Skin epidermis (tissue), 12 donors: ENCODE measurements around the gene PAPPA.

ENCODE experiments used
- H3K27ac ChIP-seq, 21 experiments: fragments of 200-600 bp; sonication (generic) in 11 of 21; one replicate each; pipeline ENCODE4 v1.5.0; 2020; ENCODE audit warnings: mild to moderate bottlenecking in 3 of 21, inconsistent platforms in 2 of 21, moderate library complexity in 2 of 21
- H3K4me3 ChIP-seq, 7 experiments: fragments of 200-600 bp; sonication (generic) in 2 of 7; one replicate each; pipeline ENCODE4 v1.5.0; 2020; ENCODE audit warnings: inconsistent platforms in 2 of 7, mild to moderate bottlenecking in 2 of 7, moderate library complexity in 1 of 7

Gene PAPPA

DNA sequence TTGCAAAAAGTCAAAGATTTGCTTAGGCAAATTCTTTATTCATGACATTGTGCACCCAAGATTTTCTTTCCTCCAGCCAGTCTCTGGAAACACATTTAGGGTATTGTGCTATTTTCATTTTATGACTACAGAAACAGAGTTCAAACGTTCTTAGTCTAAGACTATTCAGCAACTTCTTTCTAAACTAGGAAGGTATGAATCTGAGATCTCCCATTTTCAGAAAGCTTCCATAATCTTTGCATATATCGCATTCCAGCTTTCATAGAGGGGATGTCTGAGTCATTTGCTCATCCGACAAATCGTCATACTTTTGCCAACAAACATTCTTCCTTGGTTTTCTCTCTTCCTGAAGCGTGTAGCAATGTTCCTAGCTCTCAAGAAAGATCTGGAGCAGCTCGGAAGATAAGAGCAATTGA lies 1.6 kb upstream of the PAPPA start:
- Histone ChIP-seq H3K27ac (peak overlapping the region in 3 of 21 experiments; percentile 27 to 89 (median 35)), H3K4me3 (no peak overlapping the region)

GRCh38 chr9:116152390-116152789 lies 1.2 kb upstream of the PAPPA start:
- Histone ChIP-seq H3K27ac (peak overlapping the region in 11 of 21 experiments; percentile 9 to 93 (median 40)), H3K4me3 (no peak overlapping the region)

- peak overlapping the region in 5 of 7 experiments; percentile 22 to 53 (median 37) for H3K4me3 ChIP-seq
- peak overlapping the region in 17 of 21 experiments; percentile 11 to 93 (median 78) for H3K27ac ChIP-seq
Observed at GRCh38 chr9:116152941-116153764, 438 bp upstream of the PAPPA start.

DNA sequence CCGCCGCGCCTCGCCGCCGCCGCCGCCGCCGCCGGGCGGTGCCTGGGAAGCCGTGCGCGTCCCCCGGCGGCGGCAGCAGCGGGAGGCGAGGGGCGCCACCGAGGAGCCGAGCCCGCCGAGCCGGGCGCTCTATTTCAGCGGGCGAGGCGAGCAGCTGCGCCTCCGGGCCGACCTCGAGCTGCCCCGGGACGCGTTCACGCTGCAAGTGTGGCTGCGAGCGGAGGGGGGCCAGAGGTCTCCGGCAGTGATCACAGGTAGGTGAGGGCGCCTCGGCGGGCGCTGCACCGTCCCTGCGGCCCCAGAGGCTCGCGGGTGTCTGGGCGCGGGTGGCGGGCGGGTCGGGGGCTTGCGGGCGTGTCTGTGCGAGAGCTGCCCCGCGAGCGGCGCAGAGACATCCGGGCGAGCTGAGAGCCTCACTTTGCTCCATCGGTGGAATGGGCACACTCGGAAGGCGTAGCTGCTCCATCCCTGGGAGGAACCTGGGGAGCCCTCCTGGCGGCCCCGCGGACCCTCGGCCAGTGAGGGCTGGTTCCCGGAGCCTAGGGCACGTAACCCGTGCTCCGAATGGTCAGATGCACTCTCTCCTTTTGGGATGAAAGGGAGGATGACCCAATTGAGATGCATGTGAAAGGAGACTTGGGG lies 864 bp downstream of the PAPPA start:
- peak overlapping the region; percentile 32 to 53 (median 44) for H3K4me3 ChIP-seq
- peak overlapping the region in 20 of 21 experiments; percentile 53 to 93 (median 81) for H3K27ac ChIP-seq

DNA sequence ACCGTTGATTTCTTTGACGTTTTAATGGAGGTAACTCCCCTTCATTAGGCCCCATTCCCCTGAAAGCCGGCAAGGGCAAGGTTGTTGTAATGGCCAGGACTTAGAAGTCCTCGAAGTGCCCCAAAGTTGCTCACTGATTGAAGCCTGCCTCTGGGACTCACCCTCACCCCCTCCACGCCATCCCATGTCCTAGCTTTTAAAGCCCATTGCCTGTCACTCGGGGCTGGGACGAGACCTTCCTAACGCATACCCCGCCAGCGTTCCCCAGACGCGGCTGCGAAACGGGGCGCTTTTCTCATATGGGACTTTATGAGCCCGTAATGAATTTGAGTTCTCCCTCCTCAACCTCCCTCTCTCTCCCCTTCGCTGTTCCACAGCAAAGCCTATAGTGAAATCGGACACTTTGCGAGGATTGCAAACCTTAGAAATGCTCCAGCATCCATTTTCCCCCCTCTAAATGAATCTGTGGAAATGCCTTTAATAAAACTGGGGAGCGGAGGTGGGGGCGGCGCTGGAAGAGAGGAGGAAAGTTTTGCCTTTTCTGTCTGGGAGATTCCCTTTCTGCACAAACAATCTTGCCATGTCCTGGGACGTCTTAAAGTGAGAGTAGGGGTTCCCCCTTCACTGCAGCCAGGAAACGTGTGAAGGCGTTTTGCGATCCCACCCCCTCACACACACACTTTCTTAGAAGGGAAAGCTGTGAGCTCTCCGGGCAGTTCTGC lies 1.5 kb downstream of the PAPPA start:
- Histone ChIP-seq H3K4me3 (peak overlapping the region; percentile 32 to 53 (median 44)), H3K27ac (peak overlapping the region in 20 of 21 experiments; percentile 53 to 93 (median 81))

DNA sequence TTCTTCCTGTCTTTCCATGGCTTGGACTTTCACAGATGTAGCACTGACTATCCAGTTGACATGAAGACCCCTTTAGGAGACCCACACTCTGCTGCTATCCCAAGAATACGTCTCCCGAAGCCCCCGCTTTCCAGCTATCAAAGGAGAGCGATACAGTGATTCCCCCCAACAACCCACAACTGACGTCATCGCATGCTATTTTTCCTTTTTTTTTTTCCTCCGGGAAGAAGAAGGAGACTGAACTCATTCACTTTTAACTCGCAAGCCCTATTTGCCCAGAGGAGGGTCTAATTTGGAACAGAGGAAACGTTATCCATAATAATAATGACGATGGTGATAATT lies 2.1 kb downstream of the PAPPA start:
- H3K4me3 ChIP-seq: peak overlapping the region; percentile 15 to 53 (median 44)

GRCh38 chr9:116156621-116157314 lies 3.2 kb downstream of the PAPPA start:
- peak overlapping the region in 5 of 7 experiments; percentile 6 to 13 (median 9) for H3K4me3 ChIP-seq
- H3K27ac ChIP-seq: peak overlapping the region in 16 of 21 experiments; percentile 2 to 93 (median 56)

More for the DNA sequence above, 2.1 kb downstream of the PAPPA start:
- peak overlapping the region in 17 of 21 experiments; percentile 35 to 93 (median 82) for H3K27ac ChIP-seq

- peak overlapping the region in 1 of 7 experiments; percentile 6 for H3K4me3 ChIP-seq
Observed at GRCh38 chr9:116157436-116158138, 4.0 kb downstream of the PAPPA start.

DNA sequence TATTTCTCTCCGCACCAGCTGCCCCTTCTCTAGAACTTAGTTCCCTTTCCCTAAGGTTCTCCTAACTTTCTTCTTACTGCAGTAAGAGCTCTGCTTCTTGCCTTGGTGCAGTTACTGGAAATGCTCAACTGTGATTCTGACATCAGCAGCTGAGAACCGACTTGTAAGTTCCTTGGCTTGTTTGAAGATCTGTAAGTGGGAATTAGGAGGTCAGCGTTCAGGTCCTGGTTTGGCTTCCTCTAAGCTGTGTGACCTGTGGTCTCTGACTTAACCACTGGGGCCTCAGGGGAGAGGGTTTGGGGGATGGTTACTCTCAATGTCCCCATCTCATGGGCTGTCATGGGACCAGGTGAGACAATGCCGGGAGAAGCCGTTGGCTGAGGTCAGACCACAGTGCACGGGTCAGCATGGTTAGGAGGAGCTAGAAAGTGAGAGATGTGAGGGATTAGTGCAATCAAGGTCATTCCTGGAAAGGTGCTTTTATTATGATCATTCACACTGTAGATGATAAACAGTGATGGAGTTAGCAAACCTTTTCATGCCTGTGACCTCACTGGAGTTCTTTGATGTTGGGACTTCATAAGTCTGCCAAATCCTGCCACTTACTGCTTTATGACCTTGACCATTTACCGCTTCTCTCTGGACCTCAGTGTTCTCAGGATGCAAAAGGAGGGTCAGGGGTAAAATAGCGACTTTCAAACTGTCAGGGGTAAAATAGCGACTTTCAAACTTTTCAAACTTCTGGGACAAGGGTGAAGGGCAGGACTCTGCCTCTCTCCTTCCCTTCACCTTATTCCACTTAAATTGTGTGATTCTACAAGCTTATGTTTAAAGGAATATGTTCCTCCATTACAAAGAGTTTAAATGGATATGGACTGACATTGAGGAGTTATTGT lies 7.3 kb downstream of the PAPPA start:
- Histone ChIP-seq H3K4me3 (no peak overlapping the region), H3K27ac (no peak overlapping the region)

More at GRCh38 chr9:116157436-116158138, 4.0 kb downstream of the PAPPA start:
- H3K27ac ChIP-seq: peak overlapping the region in 13 of 21 experiments; percentile 2 to 93 (median 58)

- no peak overlapping the region for H3K27ac ChIP-seq
- H3K4me3 ChIP-seq: no peak overlapping the region
Observed at GRCh38 chr9:116162241-116162781, 8.7 kb downstream of the PAPPA start.

GRCh38 chr9:116163293-116164055 lies 9.9 kb downstream of the PAPPA start:
- Histone ChIP-seq H3K4me3 (no peak overlapping the region), H3K27ac (no peak overlapping the region)

DNA sequence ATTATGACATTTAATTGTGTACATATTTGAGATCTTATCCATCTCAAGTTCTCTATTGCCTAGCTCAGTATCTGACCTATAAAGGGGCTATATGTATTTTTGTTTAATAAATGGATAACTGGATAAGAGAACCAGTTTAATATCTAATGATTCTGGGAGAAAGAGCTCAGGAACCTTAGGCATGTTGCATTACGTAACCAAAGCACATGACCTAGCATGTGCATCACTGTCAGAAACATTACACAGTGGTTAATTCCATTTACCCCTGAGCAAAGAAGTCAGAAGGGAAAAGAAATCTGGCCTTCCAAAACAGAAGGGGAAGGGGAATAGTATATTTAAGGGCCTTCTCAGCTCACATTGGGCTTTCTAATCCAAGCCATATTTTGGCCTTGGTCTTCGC lies 12.3 kb downstream of the PAPPA start:
- Histone ChIP-seq H3K4me3 (no peak overlapping the region), H3K27ac (no peak overlapping the region)

DNA sequence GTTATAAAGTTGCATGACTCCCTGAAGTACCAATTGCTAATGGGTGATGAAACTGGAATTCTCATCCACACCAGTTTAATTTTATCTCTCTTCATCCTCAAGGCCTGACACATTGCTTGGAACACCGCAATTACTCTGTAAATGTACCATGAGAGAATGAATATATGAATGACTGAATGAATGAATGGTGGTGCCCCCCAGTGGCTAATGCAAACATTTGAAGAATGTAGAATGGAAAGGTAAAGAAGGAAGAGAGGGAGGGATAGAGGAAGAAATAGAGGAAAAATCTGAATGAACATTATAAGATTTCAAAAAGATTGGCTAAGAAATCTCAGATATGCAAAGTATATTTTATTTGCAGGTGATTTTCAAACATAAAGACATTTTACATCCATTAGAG lies 13.1 kb downstream of the PAPPA start:
- no peak overlapping the region for H3K4me3 ChIP-seq
- no peak overlapping the region for H3K27ac ChIP-seq

- Histone ChIP-seq H3K4me3 (no peak overlapping the region), H3K27ac (no peak overlapping the region)
Observed at GRCh38 chr9:116168231-116168630, 14.6 kb downstream of the PAPPA start.

GRCh38 chr9:116172216-116172615 lies 18.6 kb downstream of the PAPPA start:
- no peak overlapping the region for H3K4me3 ChIP-seq
- no peak overlapping the region for H3K27ac ChIP-seq

GRCh38 chr9:116174347-116174746 lies 20.8 kb downstream of the PAPPA start:
- Histone ChIP-seq H3K27ac (no peak overlapping the region), H3K4me3 (no peak overlapping the region)

GRCh38 chr9:116175614-116176013 lies 22.0 kb downstream of the PAPPA start:
- Histone ChIP-seq H3K27ac (no peak overlapping the region), H3K4me3 (no peak overlapping the region)
